OCI-M2 (cell line): ENCODE results near the gene PLEKHA7.
A peak's percentile ranks its signal among the peaks of the same experiment; 100 is the strongest.
"Not testable (repeated sequence)": the region's sequence is repeated elsewhere in the genome, so short reads cannot be mapped to it uniquely, and the experiment has no call there.

Experiments used
- DNase-seq: peaks from one replicate; lab custom pipeline; 2025; ENCODE audit not compliant: unreplicated experiment; lab: John Stamatoyannopoulos, UW

PLEKHA7 gene

GRCh38 chr11:16887887-16888286 lies 126.3 kb downstream of the PLEKHA7 start:
- DNase-seq, result not testable (repeated sequence)

- DNase-seq, result peak; percentile 66
These were observed 131.0 kb downstream of the PLEKHA7 start for GRCh38 chr11:16883174-16883573.

- no peak for DNase-seq
These were observed 132.4 kb downstream of the PLEKHA7 start for GRCh38 chr11:16881766-16882165.

GRCh38 chr11:16881074-16881709 lies 133.0 kb downstream of the PLEKHA7 start:
- no peak for DNase-seq

GRCh38 chr11:16880184-16880801 lies 133.9 kb downstream of the PLEKHA7 start:
- DNase-seq, result no peak

GRCh38 chr11:16879690-16880089 lies 134.5 kb downstream of the PLEKHA7 start:
- DNase-seq, result no peak

GRCh38 chr11:16876837-16877236 lies 137.4 kb downstream of the PLEKHA7 start:
- DNase-seq, result no peak

GRCh38 chr11:16876053-16876752 lies 138.0 kb downstream of the PLEKHA7 start:
- no peak for DNase-seq

GRCh38 chr11:16874275-16874975 lies 139.8 kb downstream of the PLEKHA7 start:
- DNase-seq, result no peak

- no peak for DNase-seq
These were observed 140.9 kb downstream of the PLEKHA7 start for GRCh38 chr11:16873289-16873688.

GRCh38 chr11:16871368-16871767 lies 142.8 kb downstream of the PLEKHA7 start:
- no peak for DNase-seq

GRCh38 chr11:16867097-16867496 lies 147.1 kb downstream of the PLEKHA7 start:
- no peak for DNase-seq

- DNase-seq, result not testable (repeated sequence)
These were observed 149.8 kb downstream of the PLEKHA7 start for GRCh38 chr11:16864428-16864827.

GRCh38 chr11:16863389-16863788 lies 150.8 kb downstream of the PLEKHA7 start:
- DNase-seq, result no peak

GRCh38 chr11:16862726-16863125 lies 151.5 kb downstream of the PLEKHA7 start:
- DNase-seq, result no peak

- DNase-seq, result no peak
These were observed 152.4 kb downstream of the PLEKHA7 start for GRCh38 chr11:16861862-16862261.

- no peak for DNase-seq
These were observed 153.6 kb downstream of the PLEKHA7 start for GRCh38 chr11:16860617-16861016.

GRCh38 chr11:16859651-16860050 lies 154.6 kb downstream of the PLEKHA7 start:
- no peak for DNase-seq

GRCh38 chr11:16857186-16857585 lies 157.0 kb downstream of the PLEKHA7 start:
- peak; percentile 62 for DNase-seq

GRCh38 chr11:16856022-16856471 lies 158.2 kb downstream of the PLEKHA7 start:
- no peak for DNase-seq

- no peak for DNase-seq
These were observed 159.2 kb downstream of the PLEKHA7 start for GRCh38 chr11:16854979-16855378.

- no peak for DNase-seq
These were observed 160.4 kb downstream of the PLEKHA7 start for GRCh38 chr11:16853859-16854258.
